Measurements from ENCODE around the gene LCE3A.

Gene LCE3A

DNA sequence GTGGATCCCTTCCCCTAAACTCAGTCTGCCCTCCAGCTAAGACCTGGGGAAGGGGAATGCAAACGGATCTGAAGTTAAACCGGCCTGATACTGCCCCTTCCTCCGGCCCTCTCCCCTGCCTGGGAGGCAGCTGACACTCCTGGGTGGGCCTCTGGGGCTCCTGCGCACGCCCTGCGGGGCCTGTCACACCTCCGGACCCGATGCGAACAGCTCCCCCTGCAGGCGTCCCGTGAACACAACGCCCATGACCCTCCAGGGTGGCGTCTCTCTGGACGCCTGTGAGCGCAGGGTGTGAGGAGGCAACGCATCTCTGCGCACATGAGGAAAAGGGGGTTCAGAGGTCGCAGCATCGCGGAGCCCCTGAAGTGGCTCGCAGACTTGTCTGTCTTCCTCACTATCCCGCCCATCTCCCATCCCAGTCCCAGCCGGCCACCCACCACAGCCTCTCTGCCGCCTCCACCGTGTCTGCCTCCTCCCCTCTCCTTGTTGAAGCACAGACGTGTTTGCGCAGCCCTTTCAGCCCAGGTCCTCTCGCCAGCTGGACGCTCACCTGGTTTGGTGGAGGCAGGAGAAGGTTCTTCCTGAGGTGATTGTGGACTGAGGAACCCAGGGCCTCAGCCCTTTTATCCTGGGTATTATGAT, 421 bp upstream of the LCE3A start:
- no peak overlapping the region for H3K4me3 ChIP-seq (ENCODE audit: low read depth, low read length)
- TF ChIP-seq, protein P1, sequence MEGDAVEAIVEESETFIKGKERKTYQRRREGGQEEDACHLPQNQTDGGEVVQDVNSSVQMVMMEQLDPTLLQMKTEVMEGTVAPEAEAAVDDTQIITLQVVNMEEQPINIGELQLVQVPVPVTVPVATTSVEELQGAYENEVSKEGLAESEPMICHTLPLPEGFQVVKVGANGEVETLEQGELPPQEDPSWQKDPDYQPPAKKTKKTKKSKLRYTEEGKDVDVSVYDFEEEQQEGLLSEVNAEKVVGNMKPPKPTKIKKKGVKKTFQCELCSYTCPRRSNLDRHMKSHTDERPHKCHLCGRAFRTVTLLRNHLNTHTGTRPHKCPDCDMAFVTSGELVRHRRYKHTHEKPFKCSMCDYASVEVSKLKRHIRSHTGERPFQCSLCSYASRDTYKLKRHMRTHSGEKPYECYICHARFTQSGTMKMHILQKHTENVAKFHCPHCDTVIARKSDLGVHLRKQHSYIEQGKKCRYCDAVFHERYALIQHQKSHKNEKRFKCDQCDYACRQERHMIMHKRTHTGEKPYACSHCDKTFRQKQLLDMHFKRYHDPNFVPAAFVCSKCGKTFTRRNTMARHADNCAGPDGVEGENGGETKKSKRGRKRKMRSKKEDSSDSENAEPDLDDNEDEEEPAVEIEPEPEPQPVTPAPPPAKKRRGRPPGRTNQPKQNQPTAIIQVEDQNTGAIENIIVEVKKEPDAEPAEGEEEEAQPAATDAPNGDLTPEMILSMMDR (conservative IDR thresholded peaks at IDR 0.05; ENCODE audit: low read depth, low read length) = no peak
- no peak for DNase-seq (ENCODE audit: low read depth)

DNA sequence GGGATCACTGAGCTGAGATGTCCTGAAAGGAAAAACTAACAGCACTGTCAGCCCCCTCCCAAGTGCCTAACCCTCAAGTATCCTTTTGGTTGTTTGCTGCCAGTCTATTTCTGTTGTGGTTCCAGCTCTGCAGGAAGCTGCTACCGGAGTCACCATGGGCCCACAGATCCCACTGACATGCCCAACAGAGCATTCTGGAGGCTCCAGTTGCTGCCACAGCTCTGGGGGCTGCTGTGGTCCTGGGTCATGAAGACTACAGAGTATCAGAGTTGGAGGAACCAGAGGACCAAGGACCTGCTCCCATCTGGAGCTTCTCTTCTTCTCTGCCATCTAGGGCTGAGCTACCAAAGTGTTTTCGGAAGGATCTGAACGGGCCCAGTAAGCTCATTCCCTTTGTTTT, 910 bp downstream of the LCE3A start:
- no peak overlapping the region for H3K4me3 ChIP-seq (ENCODE audit: low read depth, low read length)
- DNase-seq (ENCODE audit: low read depth) = no peak
- TF ChIP-seq, protein P1 (conservative IDR thresholded peaks at IDR 0.05; ENCODE audit: low read depth, low read length) = no peak

DNA sequence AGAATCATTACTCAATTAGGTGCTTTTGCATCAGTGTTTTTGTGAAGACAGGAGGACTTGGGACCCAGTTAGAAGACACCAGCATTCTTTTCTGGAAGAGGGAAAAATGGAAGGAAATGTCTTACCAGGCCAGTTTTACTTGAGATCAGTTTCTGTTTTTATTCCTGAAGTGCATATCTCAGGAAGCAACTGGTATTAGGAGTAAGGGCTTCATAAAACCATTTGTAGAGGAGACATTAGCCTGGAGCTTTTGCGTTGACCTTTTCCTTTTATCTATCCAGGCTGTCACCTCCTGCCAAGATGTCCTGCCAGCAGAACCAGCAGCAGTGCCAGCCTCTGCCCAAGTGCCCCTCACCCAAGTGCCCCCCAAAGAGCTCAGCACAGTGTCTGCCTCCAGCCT, 9.4 kb downstream of the LCE3A start, which contains the start of gene LCE3B:
Gene LCE3B (plus strand): TSS at position 301 of the 400 bp plus-strand sequence. CDS start 0 bp downstream, at position 301.
- H3K4me3 ChIP-seq (ENCODE audit: low read depth, low read length) = no peak within 1 kb of the TSS
- no peak for DNase-seq (ENCODE audit: low read depth)
- TF ChIP-seq, protein P1 (conservative IDR thresholded peaks at IDR 0.05; ENCODE audit: low read depth, low read length) = no peak

DNA sequence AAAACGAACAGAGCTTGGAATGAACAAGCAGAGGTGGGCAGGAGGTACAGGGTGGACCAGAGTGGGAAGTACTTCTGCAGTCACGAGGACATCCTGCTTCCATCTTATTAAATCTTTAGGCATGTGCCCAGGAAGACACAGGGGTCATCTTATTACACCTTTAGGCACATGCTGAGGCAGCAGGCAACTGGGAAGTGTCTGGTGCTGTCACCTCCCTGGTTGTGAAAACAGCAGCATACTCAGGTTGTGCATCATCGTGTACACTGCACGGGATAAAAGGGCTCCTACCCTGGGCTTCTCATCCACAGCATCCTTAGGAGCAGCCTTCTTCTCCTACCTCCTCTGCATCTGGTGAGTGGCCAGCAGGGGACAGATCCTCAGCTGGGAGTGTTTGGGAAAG, 23.0 kb downstream of the LCE3A start, which contains the start of gene LCE3C:
Gene LCE3C (plus strand): TSS at position 301 of the 400 bp plus-strand sequence. CDS start 498 bp downstream, outside the sequence.
- no peak within 1 kb of the TSS for H3K4me3 ChIP-seq (ENCODE audit: low read depth, low read length)
- TF ChIP-seq, protein P1 (conservative IDR thresholded peaks at IDR 0.05; ENCODE audit: low read depth, low read length) = no peak
- no peak for DNase-seq (ENCODE audit: low read depth)

DNA sequence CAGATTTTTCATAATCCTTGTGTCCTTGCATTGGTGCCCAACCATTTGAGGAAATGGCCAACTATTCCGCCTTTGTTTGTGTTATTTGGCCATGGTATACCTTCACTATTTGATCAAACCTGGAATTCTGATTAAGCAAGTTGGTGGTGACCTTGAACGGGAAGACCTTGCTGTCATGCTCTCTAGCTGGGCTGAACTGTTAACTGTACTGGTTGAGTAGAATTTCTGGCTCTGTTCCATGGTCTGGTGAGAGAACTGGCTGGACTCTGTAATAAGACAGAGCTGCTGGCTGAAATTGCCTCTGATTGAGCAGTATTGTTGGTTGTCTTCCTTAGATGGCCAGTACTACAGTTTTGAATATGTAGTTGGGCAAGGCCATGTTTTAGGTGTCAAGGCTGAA, 25.9 kb downstream of the LCE3A start:
- H3K4me3 ChIP-seq (ENCODE audit: low read depth, low read length) = no peak overlapping the region
- TF ChIP-seq, protein P1 (conservative IDR thresholded peaks at IDR 0.05; ENCODE audit: low read depth, low read length) = no peak
- DNase-seq (ENCODE audit: low read depth) = no peak

DNA sequence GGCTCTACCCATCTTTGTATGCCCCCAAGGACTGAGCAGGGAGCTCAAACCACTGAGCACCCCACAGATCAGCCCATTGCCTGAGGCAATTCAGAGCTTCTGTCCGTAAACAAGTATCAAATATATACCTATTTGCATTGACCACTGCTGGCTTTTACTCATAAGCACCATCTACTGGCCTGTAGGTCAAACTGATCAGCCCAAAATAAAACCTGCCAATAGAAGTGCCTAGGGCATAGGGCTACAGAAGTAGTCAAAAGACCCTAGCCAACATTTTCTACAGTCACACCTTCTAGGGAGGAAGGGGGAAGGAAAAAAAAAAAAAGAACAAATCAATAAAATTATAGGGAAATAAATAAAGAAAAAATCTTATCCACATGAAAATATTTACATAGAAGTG, 37.3 kb downstream of the LCE3A start:
- TF ChIP-seq, protein P1 (conservative IDR thresholded peaks at IDR 0.05; ENCODE audit: low read depth, low read length) = no peak
- no peak overlapping the region for H3K4me3 ChIP-seq (ENCODE audit: low read depth, low read length)
- no peak for DNase-seq (ENCODE audit: low read depth)

DNA sequence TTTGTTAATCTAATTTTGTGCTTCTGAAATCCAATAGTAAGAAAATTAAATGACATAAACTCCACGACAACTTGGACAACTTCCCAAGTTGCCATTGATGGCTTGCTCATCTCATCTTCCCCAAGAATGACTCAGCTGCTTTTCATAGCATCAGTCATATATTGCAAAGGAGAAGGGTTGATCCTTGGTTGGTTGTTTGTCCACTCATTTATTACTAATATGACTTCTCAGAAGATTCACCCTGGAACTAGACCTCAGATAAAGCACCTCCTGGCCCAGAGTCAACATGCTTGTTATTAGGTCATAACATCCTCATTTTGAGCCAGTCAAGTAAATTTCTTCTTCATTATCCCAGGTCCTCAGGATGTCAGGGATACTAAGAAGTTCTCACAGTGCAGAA, 40.3 kb downstream of the LCE3A start:
- no peak overlapping the region for H3K4me3 ChIP-seq (ENCODE audit: low read depth, low read length)
- no peak for DNase-seq (ENCODE audit: low read depth)
- TF ChIP-seq, protein P1 (conservative IDR thresholded peaks at IDR 0.05; ENCODE audit: low read depth, low read length) = no peak

All from choroid plexus epithelial cell (primary cell).